Measurements from ENCODE around the gene NPC2.

NPC2 gene

DNA sequence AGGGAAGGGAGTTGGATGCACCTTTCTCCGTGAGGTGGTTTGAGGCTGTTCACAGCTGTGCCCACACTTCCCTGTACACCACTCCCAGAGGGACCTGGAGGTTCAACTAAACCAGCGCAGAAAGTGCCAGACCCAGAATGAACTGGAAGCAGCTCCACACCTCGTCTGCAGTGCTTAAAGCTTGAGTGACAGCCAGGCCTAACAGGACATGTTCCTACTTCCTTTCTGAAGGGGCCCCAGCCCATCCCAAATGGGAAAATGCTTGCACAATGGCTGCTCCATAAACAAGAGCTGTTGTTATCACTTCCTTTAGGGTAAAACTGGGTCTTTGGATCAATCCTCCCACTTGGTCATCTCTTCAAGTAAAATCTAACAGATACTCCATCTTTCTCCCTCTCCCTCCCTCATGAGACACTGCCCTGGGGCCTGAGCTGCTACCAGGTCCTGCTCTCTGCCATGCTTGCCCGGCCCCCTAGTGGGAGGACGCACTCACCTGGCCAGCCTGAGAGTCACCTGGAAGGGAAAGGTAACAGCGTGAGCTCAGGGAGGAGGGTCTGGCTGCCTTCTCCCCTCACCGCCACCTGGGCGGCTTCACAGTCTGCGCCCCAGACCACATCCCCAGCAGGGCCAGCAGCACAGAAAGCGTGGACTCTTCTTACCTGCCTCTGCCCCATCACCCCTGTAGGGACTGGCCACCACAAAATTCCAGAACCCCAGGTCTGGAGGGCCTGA lies 33.9 kb upstream of the NPC2 start:
- H3K4me1 Mint-ChIP-seq = peaks cover 11 to 13% of the 10 kb centered on the region in 2 donors
- DNase-seq (no peak), ATAC-seq (replicated peaks) (no peak)
- no peak overlapping the region for H3K4me3 Mint-ChIP-seq
- H3K27ac Mint-ChIP-seq = no peak overlapping the region
- no peaks in the 10 kb centered on the region for H3K36me3 Mint-ChIP-seq
- no peaks in the 10 kb centered on the region for H3K27me3 Mint-ChIP-seq
- H3K9me3 Mint-ChIP-seq = no peaks in the 10 kb centered on the region

DNA sequence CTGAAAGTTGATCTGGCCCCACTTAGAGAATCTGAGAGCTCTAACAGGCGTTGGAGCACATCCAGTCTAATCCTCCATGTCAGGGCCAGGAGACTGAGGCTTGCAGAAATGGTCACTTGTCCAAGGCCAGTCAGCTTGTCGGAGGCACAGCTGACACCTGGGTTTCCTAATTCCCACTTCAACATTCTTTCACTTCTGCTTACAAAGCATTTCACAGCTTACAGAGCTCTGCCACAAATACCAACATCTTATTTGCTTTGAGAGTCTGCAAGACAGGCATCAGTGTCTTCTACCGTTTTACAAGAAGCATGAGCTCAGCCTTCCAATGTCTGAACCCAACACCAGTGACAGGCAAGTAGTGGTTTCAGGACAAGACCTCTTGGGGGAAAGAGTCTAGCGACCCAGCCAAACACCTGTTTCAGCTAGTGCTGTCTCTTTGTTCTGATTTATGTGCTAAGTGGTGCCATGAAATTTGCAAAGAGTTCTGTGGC lies 32.3 kb upstream of the NPC2 start:
- DNase-seq (no peak), ATAC-seq (replicated peaks) (peak; percentile 64)
- Mint-ChIP-seq H3K9me3 (no peaks in the 10 kb centered on the region), H3K27ac (no peak overlapping the region), H3K4me3 (no peak overlapping the region), H3K27me3 (no peaks in the 10 kb centered on the region), H3K36me3 (no peaks in the 10 kb centered on the region), H3K4me1 (peaks cover 11 to 13% of the 10 kb centered on the region in 2 donors)

DNA sequence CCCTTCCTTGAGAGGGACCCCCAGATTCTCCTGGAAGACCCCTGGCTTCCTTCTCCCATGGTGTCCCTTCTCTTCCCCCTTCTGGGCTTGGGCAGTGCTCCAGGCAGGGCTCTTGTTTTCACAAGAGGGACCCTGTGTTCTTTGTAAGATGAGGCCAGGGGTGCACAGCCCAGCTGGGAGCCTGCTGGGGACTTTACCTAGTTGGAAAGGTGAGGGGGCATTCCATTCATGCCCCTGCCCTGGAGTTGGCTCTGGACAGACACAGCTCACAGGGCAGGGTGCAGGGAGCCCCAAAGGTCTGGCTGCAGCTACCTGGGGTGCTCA lies 31.7 kb upstream of the NPC2 start:
- no peaks in the 10 kb centered on the region for H3K27me3 Mint-ChIP-seq
- peak in 1 of 2 donors; percentile 6 for ATAC-seq (replicated peaks)
- H3K4me3 Mint-ChIP-seq = no peak overlapping the region
- H3K36me3 Mint-ChIP-seq = no peaks in the 10 kb centered on the region
- no peak overlapping the region for H3K27ac Mint-ChIP-seq
- no peaks in the 10 kb centered on the region for H3K9me3 Mint-ChIP-seq
- DNase-seq = no peak
- peaks cover 11 to 13% of the 10 kb centered on the region in 2 donors for H3K4me1 Mint-ChIP-seq

DNA sequence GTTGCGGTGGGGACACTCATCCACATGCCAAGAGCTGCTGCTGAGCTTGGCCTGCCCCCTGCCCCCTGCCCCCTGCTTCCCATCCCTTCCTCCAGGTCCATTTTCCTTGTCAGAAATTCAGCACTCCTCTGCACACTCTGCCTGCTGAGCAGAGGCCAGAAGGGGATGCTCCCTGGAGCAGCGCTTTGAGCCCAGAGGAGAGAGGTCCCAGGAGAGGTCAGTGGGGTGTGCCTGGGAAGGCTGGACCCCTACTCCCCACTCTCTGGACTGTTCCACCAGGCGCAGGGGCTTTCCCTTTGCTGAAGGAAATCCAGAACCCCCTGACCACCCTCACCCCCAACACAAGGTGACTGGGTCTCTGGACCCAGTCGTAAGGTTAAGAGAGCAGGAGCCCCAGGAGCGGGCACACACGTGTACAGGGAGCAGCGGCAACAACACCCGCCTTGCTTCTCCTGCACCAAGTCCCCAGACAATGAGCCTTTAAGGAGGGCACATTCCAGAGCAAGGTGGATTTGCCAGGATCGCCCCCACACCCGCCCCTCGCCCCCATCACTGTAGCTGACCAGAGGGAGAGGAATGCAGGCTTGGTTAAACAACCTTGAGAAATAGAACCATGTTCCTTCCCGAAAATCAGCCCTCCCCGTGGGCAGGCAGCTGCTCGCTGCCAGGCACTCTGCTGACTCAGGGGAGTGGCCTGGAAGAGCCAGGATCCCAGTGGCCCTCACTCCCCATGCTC lies 31.1 kb upstream of the NPC2 start:
- Mint-ChIP-seq H3K27me3 (no peaks in the 10 kb centered on the region), H3K36me3 (no peaks in the 10 kb centered on the region), H3K4me3 (no peak overlapping the region), H3K9me3 (no peaks in the 10 kb centered on the region), H3K4me1 (peaks cover 11 to 13% of the 10 kb centered on the region in 2 donors), H3K27ac (no peak overlapping the region)
- DNase-seq (no peak), ATAC-seq (replicated peaks) (no peak)

DNA sequence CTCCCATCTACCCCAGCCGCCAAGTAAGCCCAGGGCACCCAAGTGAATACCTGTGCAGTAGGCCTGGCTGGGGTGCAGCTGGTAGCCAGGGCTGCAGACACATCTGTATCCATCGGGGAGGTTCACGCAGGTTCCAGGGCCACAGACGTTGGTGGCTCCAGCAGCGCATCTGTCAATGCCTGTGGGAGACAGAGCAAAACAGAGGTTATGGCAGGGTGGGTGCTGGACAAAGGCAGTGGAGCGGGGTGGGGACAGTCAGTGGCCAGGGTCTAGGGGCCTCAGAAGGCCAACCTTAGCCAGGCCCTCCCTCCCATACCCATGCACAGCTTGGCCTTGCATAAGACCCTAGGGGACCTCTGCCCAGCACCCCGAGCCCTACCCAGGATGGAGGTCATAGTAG lies 29.6 kb upstream of the NPC2 start:
- DNase-seq (no peak), ATAC-seq (replicated peaks) (no peak)
- Mint-ChIP-seq H3K4me1 (peaks cover 11 to 13% of the 10 kb centered on the region in 2 donors), H3K36me3 (no peaks in the 10 kb centered on the region), H3K4me3 (no peak overlapping the region), H3K9me3 (no peaks in the 10 kb centered on the region), H3K27me3 (peaks cover 0 to 9% of the 10 kb centered on the region in 2 donors), H3K27ac (no peak overlapping the region)

DNA sequence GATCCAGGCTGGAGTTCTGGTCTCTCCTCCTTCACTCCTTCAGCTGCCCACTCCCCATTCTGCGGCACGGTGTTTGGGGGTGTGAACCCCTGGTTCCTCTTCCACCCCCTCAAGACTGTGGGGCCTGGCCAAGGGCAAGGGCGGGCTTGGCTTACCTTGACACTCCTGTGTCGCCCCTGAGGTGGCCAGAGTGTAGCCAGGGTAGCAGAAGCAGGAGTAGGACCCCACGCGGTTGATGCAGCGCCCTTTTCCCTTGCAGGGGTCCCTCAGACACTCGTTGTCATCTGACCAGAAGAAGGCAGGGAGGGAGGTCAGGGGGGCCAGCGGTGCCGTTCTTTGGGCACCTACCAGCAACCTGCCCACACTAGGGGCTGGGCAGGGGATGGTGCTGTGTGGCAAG lies 28.7 kb upstream of the NPC2 start:
- Mint-ChIP-seq H3K36me3 (no peaks in the 10 kb centered on the region), H3K27ac (no peak overlapping the region), H3K4me1 (peaks cover 11 to 13% of the 10 kb centered on the region in 2 donors), H3K9me3 (no peaks in the 10 kb centered on the region), H3K4me3 (no peak overlapping the region), H3K27me3 (peaks cover 0 to 9% of the 10 kb centered on the region in 2 donors)
- DNase-seq (no peak), ATAC-seq (replicated peaks) (no peak)

DNA sequence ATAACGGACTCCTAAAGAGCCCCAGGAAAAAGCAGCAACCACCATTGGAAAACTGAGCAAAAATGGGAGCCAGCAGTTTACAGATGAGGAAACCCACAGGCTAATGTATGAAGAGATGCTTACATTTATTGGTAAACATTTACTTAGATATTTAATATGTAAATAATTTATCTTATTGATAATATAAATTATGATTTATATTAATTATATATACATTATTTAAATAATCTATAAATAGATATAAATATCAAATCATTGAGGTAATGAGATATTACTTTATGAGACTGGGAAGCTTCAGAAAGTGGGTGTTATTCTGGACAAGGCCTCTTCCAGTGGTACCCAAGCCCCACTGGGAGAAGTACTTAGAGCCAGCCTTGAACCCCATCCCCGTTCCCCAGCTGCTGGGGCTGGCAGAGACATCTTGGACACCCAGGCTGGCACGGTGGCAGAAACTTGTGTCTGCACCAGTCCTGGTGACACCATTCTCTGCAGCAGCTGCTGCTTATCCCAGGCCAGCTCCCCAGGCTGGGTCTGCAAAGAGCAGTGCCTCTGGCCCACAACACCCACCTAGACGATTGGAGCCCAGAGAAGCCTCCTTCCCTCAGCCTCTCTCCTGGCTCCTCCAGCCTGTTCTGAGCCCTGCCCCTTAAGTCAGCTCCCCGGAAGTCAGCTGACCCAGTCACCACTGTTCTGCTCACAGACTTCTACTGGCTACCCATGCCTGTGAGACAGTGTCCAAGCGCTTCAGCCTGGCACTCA lies 26.4 kb upstream of the NPC2 start:
- H3K27ac Mint-ChIP-seq = no peak overlapping the region

DNA sequence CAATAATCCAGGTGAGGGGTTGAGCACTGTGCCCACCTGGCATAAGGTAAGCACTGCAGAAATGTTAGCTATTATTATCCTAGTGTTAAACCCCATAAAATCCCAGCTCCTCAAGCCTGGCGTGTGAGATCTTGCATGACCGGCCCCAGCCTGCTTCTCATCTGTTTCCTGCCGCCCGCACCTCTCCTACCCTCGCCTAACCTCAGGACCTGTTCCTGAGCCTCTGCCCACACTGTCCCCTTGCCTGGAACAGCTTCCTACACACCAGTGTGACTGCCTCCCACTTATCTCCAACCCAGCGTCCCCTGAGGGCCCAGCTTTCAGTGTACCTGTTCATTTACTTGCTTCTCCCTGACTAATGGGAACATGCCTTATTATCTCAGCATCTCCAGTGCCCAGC lies 25.1 kb upstream of the NPC2 start:
- no peak overlapping the region for H3K4me3 Mint-ChIP-seq
- H3K4me1 Mint-ChIP-seq = peaks cover 8% of the 10 kb centered on the region in 2 donors
- ATAC-seq (replicated peaks) (no peak), DNase-seq (no peak)
- no peaks in the 10 kb centered on the region for H3K36me3 Mint-ChIP-seq
- H3K27me3 Mint-ChIP-seq = peaks cover 0 to 9% of the 10 kb centered on the region in 2 donors
- no peak overlapping the region for H3K27ac Mint-ChIP-seq
- no peaks in the 10 kb centered on the region for H3K9me3 Mint-ChIP-seq

More for the DNA sequence above, 26.4 kb upstream of the NPC2 start:
- Mint-ChIP-seq H3K27me3 (peaks cover 0 to 9% of the 10 kb centered on the region in 2 donors), H3K9me3 (no peaks in the 10 kb centered on the region), H3K36me3 (no peaks in the 10 kb centered on the region), H3K4me3 (no peak overlapping the region), H3K4me1 (peaks cover 3 to 4% of the 10 kb centered on the region in 2 donors)
- DNase-seq = no peak
- ATAC-seq (replicated peaks) = no peak

DNA sequence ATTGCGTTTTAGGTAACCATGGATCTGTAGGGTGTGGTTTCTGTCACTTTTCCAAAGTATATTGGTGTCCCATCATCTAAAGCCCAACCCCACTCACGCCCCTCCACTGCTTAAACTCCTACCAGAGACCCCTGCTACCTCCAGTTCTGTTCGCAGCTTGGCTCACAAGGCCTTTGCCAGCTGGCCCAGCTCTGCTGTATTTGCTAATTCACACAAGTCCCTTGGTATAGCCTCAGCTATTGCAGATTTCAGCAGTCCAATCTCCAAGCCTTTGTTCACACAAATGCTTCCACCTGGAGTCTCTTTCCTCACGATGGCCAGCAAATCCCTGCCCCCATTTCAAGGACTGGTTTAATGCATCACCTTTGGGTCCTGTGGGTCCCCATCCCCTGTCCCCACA lies 24.6 kb upstream of the NPC2 start:
- Mint-ChIP-seq H3K36me3 (no peaks in the 10 kb centered on the region), H3K9me3 (no peaks in the 10 kb centered on the region), H3K27ac (no peak overlapping the region), H3K4me3 (no peak overlapping the region), H3K27me3 (peaks cover 0 to 9% of the 10 kb centered on the region in 2 donors), H3K4me1 (peaks cover 8% of the 10 kb centered on the region in 2 donors)
- DNase-seq (no peak), ATAC-seq (replicated peaks) (no peak)

DNA sequence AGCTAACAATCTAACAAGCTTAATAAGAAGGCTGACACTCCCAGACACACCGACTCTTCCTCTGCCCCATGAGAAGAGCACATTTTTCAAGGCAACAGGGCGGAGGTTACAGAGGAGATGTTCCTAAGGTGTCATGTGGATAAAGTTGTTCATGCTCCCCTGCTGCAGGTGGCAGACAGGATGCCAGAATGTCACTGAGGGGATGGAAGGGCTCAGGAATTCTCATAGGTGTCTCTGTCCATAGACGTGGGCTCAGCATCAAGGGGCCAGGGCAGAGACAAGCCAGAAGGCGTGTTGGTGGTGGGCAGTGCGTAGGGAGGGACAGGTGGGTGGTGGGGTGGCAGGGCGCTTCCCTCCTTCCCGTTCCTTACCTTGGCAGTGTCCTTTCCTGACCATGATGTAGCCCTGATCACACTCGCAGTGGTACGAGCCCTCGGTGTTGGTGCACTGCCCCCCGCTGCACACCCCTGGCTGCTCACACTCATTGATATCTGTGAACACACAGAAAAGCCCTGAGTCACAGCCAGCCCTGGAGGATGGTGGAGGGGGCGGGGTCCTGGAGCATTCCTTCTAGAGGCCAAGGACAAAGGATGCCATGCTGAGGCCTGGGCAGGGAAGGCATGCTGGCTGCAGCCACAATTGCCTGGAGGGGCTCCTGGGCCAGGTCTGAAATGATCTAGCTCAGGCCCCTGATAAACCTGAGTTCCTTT lies 23.5 kb upstream of the NPC2 start:
- ATAC-seq (replicated peaks) (no peak), DNase-seq (no peak)
- no peaks in the 10 kb centered on the region for H3K9me3 Mint-ChIP-seq
- no peaks in the 10 kb centered on the region for H3K36me3 Mint-ChIP-seq
- peaks cover 8% of the 10 kb centered on the region in 2 donors for H3K4me1 Mint-ChIP-seq
- H3K27me3 Mint-ChIP-seq = peaks cover 1 to 9% of the 10 kb centered on the region in 2 donors
- no peak overlapping the region for H3K27ac Mint-ChIP-seq
- no peak overlapping the region for H3K4me3 Mint-ChIP-seq

DNA sequence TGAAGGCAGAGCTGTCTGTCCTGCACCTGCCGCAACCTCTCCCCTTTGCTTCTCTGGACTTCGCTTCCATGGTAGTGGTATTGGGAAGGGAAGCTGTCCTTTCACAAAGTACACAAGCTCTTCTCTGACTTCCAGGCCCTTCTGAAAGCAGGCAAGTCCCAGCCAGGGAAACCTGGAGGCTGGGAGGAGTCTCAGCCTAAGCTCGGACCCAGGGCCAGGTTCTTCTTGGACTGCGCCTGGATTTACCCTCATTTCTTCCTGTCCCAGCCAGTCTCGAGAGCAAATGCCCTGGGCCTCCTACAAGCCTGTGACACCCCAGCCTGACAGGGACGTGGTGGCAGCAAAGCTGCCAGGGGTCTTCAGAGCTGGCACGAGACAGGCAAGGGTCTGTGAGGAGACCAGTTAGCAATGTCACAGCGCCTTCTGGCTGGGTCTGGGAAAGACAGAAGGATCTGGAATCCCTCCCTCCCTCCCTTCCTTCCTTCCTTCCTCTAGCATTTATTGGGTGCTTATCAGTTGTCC lies 22.8 kb upstream of the NPC2 start:
- DNase-seq (no peak), ATAC-seq (replicated peaks) (no peak)
- Mint-ChIP-seq H3K36me3 (no peaks in the 10 kb centered on the region), H3K9me3 (no peaks in the 10 kb centered on the region), H3K27ac (no peak overlapping the region), H3K27me3 (peaks cover 8 to 14% of the 10 kb centered on the region in 2 donors), H3K4me1 (peaks cover 8% of the 10 kb centered on the region in 2 donors), H3K4me3 (no peak overlapping the region)

DNA sequence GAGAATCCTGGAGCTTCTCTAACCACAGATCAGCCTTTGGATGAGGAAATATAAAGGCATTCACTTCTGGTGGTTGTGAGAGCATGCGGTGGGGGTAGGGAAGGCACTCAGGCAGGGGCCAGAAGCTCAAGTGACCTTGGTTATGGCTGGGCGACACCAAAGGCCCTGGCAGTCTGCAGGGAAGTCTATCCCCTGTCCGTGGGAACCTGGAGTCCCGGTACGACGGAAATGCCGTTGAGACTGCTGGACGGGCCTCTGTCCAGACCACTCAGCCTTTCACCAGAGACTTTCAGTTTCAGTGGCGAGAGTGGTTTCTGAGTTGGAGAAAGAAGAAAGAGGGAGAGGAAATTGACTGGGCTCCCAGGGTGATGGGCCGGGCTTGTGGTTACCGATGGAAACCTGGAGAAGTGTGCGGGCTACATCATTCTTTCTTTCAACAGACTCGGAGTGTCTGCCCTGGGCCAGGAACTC lies 21.4 kb upstream of the NPC2 start:
- H3K4me3 Mint-ChIP-seq = peak overlapping the region; percentile 37 to 62
- peaks cover 12 to 24% of the 10 kb centered on the region in 2 donors for H3K27me3 Mint-ChIP-seq
- DNase-seq = no peak
- H3K4me1 Mint-ChIP-seq = peaks cover 8% of the 10 kb centered on the region in 2 donors
- no peaks in the 10 kb centered on the region for H3K9me3 Mint-ChIP-seq
- no peak overlapping the region for H3K27ac Mint-ChIP-seq
- H3K36me3 Mint-ChIP-seq = no peaks in the 10 kb centered on the region
- peak in 1 of 2 donors; percentile 38 for ATAC-seq (replicated peaks)

DNA sequence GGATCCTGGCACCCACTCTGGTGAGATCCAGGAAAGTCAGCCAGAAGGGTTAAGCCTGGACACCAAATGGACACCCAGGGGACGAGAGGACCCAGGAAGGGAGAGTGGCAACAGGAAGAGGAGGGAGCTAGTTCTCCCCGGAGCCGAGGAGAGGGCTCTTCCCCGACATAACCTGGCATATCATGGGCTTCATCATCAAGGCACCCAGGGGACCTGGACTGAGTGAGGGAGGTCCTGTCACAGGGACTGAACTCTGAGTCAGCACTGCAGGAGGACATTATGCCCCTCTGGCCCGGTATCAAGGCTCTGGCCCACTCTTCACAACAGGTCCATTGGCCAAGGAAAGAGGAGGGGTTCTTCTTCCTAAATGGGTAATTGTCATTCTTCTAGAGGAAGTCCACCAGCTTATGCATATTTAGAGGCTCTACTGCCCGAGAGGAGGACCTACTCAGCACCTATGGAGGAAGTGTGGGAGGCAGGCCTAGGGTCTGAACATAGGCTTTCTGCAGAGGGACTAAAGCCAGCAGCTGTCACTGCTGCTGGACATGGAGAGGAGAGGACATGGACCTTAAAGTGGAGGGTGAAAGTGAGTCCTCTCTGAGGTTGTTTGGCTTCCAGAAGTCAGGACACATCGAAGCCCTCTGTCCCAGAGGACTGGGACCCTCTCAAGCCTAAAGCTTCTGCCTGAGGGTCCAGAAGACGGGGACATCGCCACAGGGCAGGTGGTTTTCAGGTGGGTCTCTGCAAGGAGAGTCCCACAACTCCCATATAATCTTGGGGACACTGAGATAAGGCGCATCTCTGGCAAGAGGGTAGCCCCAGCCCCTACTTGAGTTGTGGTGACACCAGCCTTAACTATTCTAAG lies 19.1 kb upstream of the NPC2 start:
- H3K9me3 Mint-ChIP-seq = no peaks in the 10 kb centered on the region
- DNase-seq = no peak
- peaks cover 18 to 21% of the 10 kb centered on the region in 2 donors for H3K27me3 Mint-ChIP-seq
- peaks cover 15 to 17% of the 10 kb centered on the region in 2 donors for H3K4me1 Mint-ChIP-seq
- no peaks in the 10 kb centered on the region for H3K36me3 Mint-ChIP-seq
- H3K4me3 Mint-ChIP-seq = no peak overlapping the region
- H3K27ac Mint-ChIP-seq = no peak overlapping the region
- no peak for ATAC-seq (replicated peaks)

Measured in stimulated activated naive B cell treated with anti-CD40 and anti-IgM and Interleukin-4, amounts not matched to agents 10 μg/mL and 1 μg/mL and 100 μg/mL, for 72 hours (primary cell).